ENCODE measurements around the gene SH3D19. TPM values are rescaled to one million over a fixed set of nuclear protein-coding genes. Genes with fewer than 3 reads are reported as not detected.

Gene SH3D19
- total RNA-seq, 1 donor from 2014 or later = 4.9 TPM

DNA sequence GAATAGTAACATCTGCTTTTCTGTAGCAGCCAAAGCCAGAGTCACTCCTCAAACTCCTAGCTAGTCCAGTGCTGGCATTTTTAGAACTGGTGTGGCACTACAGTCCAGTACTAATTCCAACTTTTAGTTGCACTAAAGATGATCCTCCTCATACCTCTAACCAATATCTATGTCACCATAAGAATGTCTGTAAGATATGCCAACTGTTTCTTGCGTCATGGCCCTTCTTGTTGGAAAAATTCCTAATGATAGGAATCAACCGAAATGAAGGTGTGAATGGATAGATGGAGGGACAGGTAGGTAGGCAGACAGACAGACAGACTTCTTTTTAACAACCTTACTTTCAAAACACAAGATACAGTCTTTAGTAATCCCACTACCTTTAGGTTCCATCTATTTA is 123.0 kb downstream of the SH3D19 start:
- Mint-ChIP-seq H3K4me1 (ENCODE audit: low read depth, unreplicated experiment) (no peaks in the 10 kb centered on the region), H3K9me3 (ENCODE audit: unreplicated experiment) (peaks cover 1% of the 10 kb centered on the region), H3K36me3 (ENCODE audit: unreplicated experiment) (no peaks in the 10 kb centered on the region), H3K4me3 (ENCODE audit: unreplicated experiment) (no peak overlapping the region), H3K27ac (ENCODE audit: unreplicated experiment) (no peak overlapping the region), H3K27me3 (ENCODE audit: unreplicated experiment) (no peaks in the 10 kb centered on the region)
- DNase-seq = no peak
- TF ChIP-seq, protein P1, sequence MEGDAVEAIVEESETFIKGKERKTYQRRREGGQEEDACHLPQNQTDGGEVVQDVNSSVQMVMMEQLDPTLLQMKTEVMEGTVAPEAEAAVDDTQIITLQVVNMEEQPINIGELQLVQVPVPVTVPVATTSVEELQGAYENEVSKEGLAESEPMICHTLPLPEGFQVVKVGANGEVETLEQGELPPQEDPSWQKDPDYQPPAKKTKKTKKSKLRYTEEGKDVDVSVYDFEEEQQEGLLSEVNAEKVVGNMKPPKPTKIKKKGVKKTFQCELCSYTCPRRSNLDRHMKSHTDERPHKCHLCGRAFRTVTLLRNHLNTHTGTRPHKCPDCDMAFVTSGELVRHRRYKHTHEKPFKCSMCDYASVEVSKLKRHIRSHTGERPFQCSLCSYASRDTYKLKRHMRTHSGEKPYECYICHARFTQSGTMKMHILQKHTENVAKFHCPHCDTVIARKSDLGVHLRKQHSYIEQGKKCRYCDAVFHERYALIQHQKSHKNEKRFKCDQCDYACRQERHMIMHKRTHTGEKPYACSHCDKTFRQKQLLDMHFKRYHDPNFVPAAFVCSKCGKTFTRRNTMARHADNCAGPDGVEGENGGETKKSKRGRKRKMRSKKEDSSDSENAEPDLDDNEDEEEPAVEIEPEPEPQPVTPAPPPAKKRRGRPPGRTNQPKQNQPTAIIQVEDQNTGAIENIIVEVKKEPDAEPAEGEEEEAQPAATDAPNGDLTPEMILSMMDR (IDR thresholded peaks at IDR 0.05; ENCODE audit: partially characterized antibody, unreplicated experiment) = no peak

DNA sequence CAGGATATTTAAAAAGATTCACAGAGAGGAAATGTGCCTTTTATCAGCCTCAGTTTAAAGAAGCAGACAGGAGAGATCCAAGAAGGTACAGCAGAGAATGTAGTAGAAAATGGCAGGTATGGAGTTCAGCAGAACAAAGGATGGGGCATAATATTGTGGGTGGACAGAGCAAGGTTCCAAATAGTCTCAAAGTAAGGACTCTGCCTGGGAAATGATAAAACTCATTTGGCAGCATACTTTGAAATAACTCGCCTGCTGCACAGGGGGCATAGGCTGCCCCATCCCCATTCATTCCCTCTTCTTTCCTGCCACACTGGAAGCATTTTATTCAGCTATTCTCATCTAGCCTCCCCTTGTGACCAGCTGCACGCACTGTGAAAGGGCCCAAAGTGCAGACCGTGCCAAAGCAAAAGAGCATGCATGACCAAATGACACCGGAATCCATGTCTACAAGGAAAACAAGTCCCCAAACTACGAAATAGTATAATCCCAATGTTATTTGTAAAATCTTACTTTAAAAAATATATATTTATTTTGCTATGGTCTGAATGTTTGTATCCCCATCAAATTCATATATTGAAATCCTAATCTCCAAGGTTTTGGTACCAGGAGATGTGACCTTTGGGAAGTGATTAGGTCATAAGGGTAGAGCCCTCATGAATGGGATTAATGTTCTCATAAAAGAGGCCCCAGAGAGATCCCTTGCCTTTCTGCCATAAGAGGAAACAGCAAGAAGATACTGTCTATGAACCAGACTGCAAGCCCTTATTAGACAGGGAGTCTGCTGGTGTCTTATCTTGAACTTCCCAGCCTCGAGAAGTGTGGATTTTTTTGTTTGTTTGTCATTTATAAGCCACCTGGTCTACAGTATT is 125.8 kb downstream of the SH3D19 start:
- no peaks in the 10 kb centered on the region for H3K27me3 Mint-ChIP-seq (ENCODE audit: unreplicated experiment)
- TF ChIP-seq, protein P1 (IDR thresholded peaks at IDR 0.05; ENCODE audit: partially characterized antibody, unreplicated experiment) = no peak
- no peak for DNase-seq
- H3K36me3 Mint-ChIP-seq (ENCODE audit: unreplicated experiment) = no peaks in the 10 kb centered on the region
- H3K4me3 Mint-ChIP-seq (ENCODE audit: unreplicated experiment) = no peak overlapping the region
- no peak overlapping the region for H3K27ac Mint-ChIP-seq (ENCODE audit: unreplicated experiment)
- peaks cover 1% of the 10 kb centered on the region for H3K9me3 Mint-ChIP-seq (ENCODE audit: unreplicated experiment)
- H3K4me1 Mint-ChIP-seq (ENCODE audit: low read depth, unreplicated experiment) = no peaks in the 10 kb centered on the region

DNA sequence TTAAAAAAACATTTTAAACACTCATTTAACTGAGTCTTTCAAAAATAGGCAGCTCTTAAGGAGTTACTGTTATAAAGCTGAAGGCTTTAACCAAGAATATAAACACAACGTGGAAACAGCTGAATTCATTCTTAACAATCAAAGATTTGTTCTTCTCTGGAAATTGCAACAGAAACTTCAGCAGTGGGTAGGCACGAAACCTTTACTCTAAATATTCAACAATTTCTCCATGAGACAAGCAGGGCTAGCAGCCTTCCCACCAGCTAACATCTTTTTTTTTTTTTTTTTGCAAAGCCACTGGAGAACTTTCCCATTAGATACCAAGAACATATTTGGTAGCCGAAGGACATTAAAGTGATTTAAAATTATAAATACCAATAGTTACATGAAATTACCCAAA is 126.7 kb downstream of the SH3D19 start:
- TF ChIP-seq, protein P1 (IDR thresholded peaks at IDR 0.05; ENCODE audit: partially characterized antibody, unreplicated experiment) = no peak
- H3K27me3 Mint-ChIP-seq (ENCODE audit: unreplicated experiment) = no peaks in the 10 kb centered on the region
- H3K9me3 Mint-ChIP-seq (ENCODE audit: unreplicated experiment) = peaks cover 1% of the 10 kb centered on the region
- H3K4me3 Mint-ChIP-seq (ENCODE audit: unreplicated experiment) = no peak overlapping the region
- DNase-seq = no peak
- no peaks in the 10 kb centered on the region for H3K36me3 Mint-ChIP-seq (ENCODE audit: unreplicated experiment)
- no peaks in the 10 kb centered on the region for H3K4me1 Mint-ChIP-seq (ENCODE audit: low read depth, unreplicated experiment)
- H3K27ac Mint-ChIP-seq (ENCODE audit: unreplicated experiment) = no peak overlapping the region

DNA sequence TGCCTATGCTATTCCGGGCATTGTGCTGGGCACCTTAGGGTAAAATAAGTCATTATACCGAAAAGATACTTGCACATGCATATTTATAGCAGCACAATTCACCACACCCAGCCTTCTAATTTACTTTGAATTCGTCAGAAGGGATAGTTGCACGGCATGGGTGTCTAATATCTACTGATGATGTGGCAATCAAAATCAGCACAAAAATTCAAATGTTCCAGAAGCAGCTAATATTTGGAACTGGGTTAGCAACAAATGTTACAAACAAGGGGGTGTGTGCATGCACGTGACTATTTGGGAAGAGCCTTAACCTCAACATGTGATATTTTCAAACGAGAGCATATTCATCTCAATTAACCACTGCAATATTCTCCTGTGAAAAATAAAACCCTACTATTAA is 128.2 kb downstream of the SH3D19 start:
- TF ChIP-seq, protein P1 (IDR thresholded peaks at IDR 0.05; ENCODE audit: partially characterized antibody, unreplicated experiment) = no peak
- Mint-ChIP-seq H3K36me3 (ENCODE audit: unreplicated experiment) (no peaks in the 10 kb centered on the region), H3K27ac (ENCODE audit: unreplicated experiment) (no peak overlapping the region), H3K4me3 (ENCODE audit: unreplicated experiment) (no peak overlapping the region), H3K27me3 (ENCODE audit: unreplicated experiment) (no peaks in the 10 kb centered on the region), H3K9me3 (ENCODE audit: unreplicated experiment) (peaks cover 1% of the 10 kb centered on the region), H3K4me1 (ENCODE audit: low read depth, unreplicated experiment) (no peaks in the 10 kb centered on the region)
- no peak for DNase-seq

DNA sequence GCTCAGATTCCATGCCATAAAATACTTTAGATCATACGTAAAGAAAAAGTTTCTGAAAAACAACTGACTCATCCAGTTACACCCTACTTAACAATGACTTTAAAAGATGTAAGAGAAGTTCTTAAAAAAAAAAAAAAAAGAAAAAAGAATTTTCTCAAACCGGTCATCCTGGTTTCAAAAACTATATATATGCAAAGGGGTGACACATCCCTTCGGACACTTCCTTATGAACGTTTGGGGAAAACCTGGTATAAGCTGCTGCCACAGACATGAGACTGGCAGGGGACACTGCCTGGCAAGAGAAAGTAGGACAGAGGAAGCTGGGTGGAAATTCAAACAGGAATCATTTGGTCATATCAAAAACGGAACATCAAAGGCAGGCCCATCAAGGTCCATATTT is 129.6 kb downstream of the SH3D19 start:
- TF ChIP-seq, protein P1 (IDR thresholded peaks at IDR 0.05; ENCODE audit: partially characterized antibody, unreplicated experiment) = no peak
- Mint-ChIP-seq H3K27me3 (ENCODE audit: unreplicated experiment) (no peaks in the 10 kb centered on the region), H3K4me3 (ENCODE audit: unreplicated experiment) (no peak overlapping the region), H3K4me1 (ENCODE audit: low read depth, unreplicated experiment) (no peaks in the 10 kb centered on the region), H3K36me3 (ENCODE audit: unreplicated experiment) (peaks cover 6% of the 10 kb centered on the region), H3K9me3 (ENCODE audit: unreplicated experiment) (peaks cover 1% of the 10 kb centered on the region), H3K27ac (ENCODE audit: unreplicated experiment) (no peak overlapping the region)
- DNase-seq = no peak

Measured in glutamatergic neuron (in vitro differentiated cells).